ENCODE measurements around the gene RAP1GAP2. TPM values are rescaled to one million over a fixed set of nuclear protein-coding genes. Genes with fewer than 3 reads are reported as not detected.
"Not testable (repeated sequence)": the region's sequence is repeated elsewhere in the genome, so short reads cannot be mapped to it uniquely, and the experiment has no call there.

RAP1GAP2 gene
- total and polyA plus RNA-seq, 11 donors, result 13.5 to 44.1 (median 34.3) TPM

GRCh38 chr17:2989855-2990254 lies 193.6 kb downstream of the RAP1GAP2 start:
- no peaks in the 10 kb centered on the region for H3K9me3 ChIP-seq
- no peaks in the 10 kb centered on the region for H3K27me3 ChIP-seq
- no peak overlapping the region for H3K27ac ChIP-seq
- intact Hi-C loops (cut with DNase I), result loop anchor here in 1 of 10 donors (5.0 kb wide), 1 partner anchor 53 kb away; no protein-coding TSS in a partner anchor
- DNase-seq, result no peak
- TF ChIP-seq POLR2A (IDR thresholded peaks at IDR 0.05) (no peak), CTCF (IDR thresholded peaks at IDR 0.05) (no peak)
- peaks cover 0 to 32% (median 7%) of the 10 kb centered on the region in 9 donors for H3K36me3 ChIP-seq
- no peaks in the 10 kb centered on the region for H3K4me1 ChIP-seq
- 80 to 97% (median 89%) methylated on average over 3 of the region's 3 CpGs for WGBS, 4 donors
- ATAC-seq, result no peak
- no peak overlapping the region for H3K4me3 ChIP-seq

GRCh38 chr17:2990396-2990795 lies 194.2 kb downstream of the RAP1GAP2 start:
- Histone ChIP-seq H3K27ac (no peak overlapping the region), H3K9me3 (no peaks in the 10 kb centered on the region), H3K36me3 (peaks cover 0 to 30% (median 3%) of the 10 kb centered on the region in 9 donors), H3K4me1 (no peaks in the 10 kb centered on the region), H3K27me3 (no peaks in the 10 kb centered on the region), H3K4me3 (no peak overlapping the region)
- intact Hi-C loops (cut with DNase I), result no loop called here
- no peak for TF ChIP-seq CTCF (IDR thresholded peaks at IDR 0.05)
- no peak for TF ChIP-seq POLR2A (IDR thresholded peaks at IDR 0.05)
- 86 to 96% (median 94%) methylated on average over 9 of the region's 9 CpGs for WGBS, 4 donors
- DNase-seq (peak in 1 of 5 donors; percentile 22), ATAC-seq (peak in 2 of 4 donors; percentile 24 to 55)

GRCh38 chr17:2991396-2992180 lies 195.3 kb downstream of the RAP1GAP2 start:
- H3K4me3 ChIP-seq; H3K9me3 ChIP-seq; intact Hi-C loops (cut with DNase I); ATAC-seq; H3K27me3 ChIP-seq; H3K27ac ChIP-seq: not testable (repeated sequence)
- DNase-seq, result peak in 1 of 5 donors; percentile 20
- peaks cover 0 to 26% (median 0%) of the 10 kb centered on the region in 9 donors for H3K36me3 ChIP-seq
- peaks cover 0 to 11% (median 0%) of the 10 kb centered on the region in 12 donors for H3K4me1 ChIP-seq
- WGBS, 4 donors, result 94 to 96% (median 95%) methylated on average over 21 of the region's 21 CpGs

- 96 to 100% (median 98%) methylated on average over 6 of the region's 6 CpGs for WGBS, 4 donors
- peak in 1 of 5 donors; percentile 50 for DNase-seq
- Histone ChIP-seq H3K9me3 (no peaks in the 10 kb centered on the region), H3K36me3 (peaks cover 0 to 26% (median 0%) of the 10 kb centered on the region in 9 donors), H3K27ac (no peak overlapping the region), H3K4me3 (no peak overlapping the region), H3K4me1 (peaks cover 0 to 12% (median 0%) of the 10 kb centered on the region in 12 donors), H3K27me3 (no peaks in the 10 kb centered on the region)
- ATAC-seq, result no peak
- intact Hi-C loops (cut with DNase I), result no loop called here
- TF ChIP-seq CTCF (IDR thresholded peaks at IDR 0.05) (no peak), POLR2A (IDR thresholded peaks at IDR 0.05) (no peak)
These were observed 198.2 kb downstream of the RAP1GAP2 start for GRCh38 chr17:2994441-2994840.

All from heart left ventricle (tissue), 16 donors.